Loucy (cell line): ENCODE data around the gene EBF3.

Experiments used
- EZH2phosphoT487 ChIP-seq: fragments of 200-600 bp; IDR thresholded peaks from 2 replicates; pipeline ENCODE4 v1.6.1; 2018; ENCODE audit warnings: antibody characterized with exemption, mild to moderate bottlenecking, moderate library complexity, borderline replicate concordance
- TF ChIP-seq, protein P1 (sequence below): fragments of 200-600 bp; sonication (generic); conservative IDR thresholded peaks from 2 replicates; pipeline ENCODE4 v1.5.1; 2014; ENCODE audit warnings: mild to moderate bottlenecking, antibody characterized with exemption, low read length

DNA sequence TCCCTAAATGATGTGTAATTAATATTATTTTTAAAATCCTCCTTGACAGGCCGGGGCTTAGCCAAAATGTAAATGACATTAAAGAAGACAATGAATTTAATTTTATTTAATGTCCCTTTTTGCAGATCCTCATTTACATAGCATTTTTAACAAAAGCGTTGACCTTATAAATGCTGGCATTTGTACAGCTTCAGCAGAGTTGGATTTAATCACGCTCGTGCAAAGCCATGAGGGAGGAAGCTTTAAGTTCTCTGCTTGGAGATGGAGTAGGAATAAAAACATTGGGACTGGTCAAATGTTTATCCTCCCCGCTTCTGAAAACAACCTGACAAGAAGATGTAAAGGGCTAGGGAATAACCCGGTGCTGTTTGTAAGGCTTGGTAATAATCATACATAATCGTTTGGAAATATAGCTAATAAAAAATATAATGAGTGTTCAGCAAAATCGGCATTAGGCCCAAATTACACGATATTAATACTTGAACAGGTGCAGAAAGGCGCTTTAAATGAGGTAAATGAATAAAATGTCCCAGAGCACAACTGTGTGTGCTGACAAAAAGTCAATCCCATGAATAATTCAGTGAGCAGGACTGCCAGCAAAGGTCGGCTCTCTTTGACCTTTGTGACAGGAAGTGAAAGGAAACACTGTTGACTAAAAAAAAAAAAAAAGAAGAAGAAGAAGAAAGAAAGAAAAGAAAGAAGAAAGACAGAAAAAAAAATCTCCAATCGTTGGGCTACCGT, 11.5 kb downstream of the EBF3 start:
- TF ChIP-seq, protein P1, sequence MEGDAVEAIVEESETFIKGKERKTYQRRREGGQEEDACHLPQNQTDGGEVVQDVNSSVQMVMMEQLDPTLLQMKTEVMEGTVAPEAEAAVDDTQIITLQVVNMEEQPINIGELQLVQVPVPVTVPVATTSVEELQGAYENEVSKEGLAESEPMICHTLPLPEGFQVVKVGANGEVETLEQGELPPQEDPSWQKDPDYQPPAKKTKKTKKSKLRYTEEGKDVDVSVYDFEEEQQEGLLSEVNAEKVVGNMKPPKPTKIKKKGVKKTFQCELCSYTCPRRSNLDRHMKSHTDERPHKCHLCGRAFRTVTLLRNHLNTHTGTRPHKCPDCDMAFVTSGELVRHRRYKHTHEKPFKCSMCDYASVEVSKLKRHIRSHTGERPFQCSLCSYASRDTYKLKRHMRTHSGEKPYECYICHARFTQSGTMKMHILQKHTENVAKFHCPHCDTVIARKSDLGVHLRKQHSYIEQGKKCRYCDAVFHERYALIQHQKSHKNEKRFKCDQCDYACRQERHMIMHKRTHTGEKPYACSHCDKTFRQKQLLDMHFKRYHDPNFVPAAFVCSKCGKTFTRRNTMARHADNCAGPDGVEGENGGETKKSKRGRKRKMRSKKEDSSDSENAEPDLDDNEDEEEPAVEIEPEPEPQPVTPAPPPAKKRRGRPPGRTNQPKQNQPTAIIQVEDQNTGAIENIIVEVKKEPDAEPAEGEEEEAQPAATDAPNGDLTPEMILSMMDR: no peak
- no peak for TF ChIP-seq EZH2phosphoT487
